GF-D8 (cell line): ENCODE results near the gene ITIH1.
A peak's percentile ranks its signal among the peaks of the same experiment; 100 is the strongest.

Experiments used
- DNase-seq: peaks from one replicate; lab custom pipeline; 2025; lab: John Stamatoyannopoulos, UW

ITIH1 gene

DNA sequence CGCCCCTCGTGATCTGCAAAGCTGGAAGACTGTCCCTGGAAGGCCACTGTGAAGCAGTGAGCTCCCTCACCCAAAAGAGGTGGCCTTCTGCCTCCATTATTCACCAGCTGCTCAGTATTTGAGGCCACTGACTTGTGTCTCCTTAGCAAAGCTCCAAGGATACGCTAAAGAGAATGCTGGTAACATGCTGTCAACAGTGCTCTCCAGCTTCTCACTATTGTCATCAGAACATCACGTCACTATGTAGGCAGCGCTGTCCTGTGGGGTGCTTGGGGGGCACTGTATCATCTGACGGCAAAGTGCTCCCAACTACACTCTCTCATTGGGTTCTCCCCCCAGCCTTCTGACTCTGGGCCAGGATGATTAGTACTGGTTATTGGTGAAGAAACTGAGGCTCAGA lies 38.8 kb downstream of the ITIH1 start:
- no peak for DNase-seq

DNA sequence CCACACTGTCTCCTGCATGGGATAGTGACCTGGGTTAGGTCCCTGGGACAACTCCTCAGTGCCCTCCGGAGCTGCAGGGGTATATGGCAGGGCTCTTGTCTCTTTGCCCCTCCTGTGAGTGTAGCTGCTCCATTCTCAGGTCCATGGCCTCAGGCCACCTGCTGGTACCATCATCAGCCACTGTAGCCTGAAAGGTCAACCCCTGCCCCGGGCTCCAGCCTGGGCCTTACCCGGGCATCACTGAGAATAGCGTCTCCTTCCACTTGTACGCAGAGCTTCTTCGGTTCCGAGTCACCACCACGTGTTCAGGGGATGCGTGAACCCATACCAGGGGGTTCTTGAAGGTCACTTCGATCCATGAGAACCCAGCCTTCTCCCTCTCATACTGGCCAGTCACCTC lies 39.3 kb downstream of the ITIH1 start:
- DNase-seq, result no peak

DNA sequence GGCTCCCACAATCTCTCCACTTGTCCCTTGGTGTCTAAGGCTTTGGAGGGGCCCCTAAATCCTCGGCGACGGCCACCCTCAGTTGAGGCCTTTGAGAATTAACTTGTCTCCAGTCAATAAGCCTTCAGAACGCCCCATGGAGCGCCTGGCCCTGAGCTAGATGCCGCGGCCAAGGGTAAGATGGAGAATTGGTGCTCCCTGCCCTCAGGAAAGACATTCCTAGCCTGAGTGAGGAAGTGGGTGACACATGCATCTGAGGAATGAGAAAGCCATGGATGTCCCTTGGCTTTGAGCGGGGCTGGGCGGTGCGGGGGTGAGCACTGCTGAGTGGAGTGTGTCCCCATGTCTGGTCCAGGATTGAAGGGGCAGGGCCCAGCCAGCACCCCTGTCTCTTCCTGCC lies 39.8 kb downstream of the ITIH1 start:
- DNase-seq, result no peak

DNA sequence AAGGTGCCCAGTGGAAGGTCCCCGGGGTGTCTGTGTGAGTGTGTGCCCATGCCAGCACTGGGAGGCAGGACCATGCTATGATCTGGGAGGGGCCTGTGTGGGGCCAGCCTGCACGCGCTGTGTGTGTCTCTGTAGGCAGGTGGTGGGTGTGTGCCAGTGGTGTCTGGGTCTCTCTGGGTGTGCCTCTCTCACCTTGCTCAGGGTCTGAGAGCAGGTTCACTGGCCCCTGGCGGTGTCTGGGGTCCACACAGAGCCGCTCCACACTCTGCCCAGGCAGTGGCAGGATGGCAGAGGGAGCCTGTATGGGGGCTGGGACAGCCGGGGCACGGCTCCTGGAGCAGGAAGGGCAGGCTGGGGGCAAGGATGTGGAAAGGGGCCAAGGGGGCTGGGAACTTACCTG lies 40.5 kb downstream of the ITIH1 start:
- no peak for DNase-seq

DNA sequence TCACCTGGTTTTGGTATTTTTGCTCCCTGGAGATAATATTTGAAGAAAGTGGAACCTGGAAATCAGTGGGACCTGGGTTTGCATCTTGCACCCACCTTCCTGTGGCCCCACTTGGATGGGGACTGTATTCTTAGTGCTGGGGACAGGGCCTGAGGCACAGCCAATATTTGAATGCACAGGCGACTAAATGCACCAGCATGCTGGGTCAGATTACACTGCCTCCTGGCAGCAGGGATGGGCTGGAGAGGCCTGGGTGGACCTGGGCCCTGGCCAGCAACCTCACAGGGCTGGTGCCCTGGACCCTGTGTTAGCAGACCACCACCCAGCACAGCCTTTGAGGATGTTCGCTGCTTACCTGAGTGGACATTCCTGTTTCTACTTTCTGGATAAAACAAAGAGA lies 42.5 kb downstream of the ITIH1 start:
- no peak for DNase-seq

DNA sequence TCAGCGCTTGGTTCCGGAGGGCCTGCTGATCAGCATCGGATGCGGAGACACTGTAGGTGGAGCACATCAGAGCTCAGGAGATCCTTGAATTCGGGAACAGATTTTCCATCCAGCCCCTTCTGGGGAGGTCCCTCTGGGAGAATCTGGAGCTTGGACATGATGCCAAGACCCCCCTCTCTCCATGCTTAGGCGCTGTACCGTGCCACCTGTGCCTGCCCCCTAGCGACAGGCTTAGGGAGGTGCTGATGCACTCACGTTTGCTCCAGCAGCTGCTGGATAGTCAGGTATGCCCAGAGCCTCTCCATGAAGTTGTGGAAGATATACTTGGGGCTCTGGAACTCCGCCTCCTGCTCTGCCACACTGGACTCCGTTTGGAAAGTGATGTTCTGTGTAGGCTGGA lies 43.3 kb downstream of the ITIH1 start:
- DNase-seq, result no peak

DNA sequence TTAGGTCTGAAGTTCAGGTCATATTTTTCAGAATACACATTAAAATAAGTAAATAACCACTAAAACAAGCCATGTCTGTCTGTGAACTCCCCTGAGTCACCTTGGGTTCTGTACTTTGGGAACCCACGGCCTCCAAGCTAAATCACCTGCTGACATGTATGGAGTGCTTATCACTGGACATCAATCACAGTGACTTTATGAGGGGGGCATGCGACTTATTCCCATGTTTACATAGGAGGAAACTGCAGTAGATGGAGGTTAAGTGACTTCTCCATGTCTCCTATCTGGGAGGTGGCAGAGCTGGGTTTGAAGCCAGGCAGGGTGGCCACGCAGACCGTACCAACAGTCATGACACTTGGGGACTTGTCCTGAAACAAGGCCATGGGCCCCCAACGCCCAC lies 45.0 kb downstream of the ITIH1 start:
- DNase-seq, result no peak

DNA sequence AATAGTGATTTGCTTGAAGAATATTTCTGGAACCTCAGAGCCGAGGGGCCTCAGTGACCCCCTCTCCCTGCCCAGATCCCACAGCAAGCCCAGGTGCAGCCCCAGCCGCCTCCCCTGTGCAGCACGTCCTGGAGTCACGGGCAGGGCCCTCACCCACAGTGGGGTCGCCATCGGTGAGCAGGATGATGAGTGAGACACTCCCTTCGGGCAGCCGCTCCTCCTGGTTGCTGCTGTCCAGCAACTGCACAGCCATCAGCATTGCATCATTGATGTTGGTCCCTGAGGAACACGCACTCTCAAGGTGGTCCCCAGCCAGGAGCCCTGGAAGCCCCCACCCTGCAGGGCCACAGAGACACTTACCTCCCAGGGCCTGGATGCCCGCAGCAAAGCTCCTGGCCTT lies 46.6 kb downstream of the ITIH1 start:
- DNase-seq, result no peak

DNA sequence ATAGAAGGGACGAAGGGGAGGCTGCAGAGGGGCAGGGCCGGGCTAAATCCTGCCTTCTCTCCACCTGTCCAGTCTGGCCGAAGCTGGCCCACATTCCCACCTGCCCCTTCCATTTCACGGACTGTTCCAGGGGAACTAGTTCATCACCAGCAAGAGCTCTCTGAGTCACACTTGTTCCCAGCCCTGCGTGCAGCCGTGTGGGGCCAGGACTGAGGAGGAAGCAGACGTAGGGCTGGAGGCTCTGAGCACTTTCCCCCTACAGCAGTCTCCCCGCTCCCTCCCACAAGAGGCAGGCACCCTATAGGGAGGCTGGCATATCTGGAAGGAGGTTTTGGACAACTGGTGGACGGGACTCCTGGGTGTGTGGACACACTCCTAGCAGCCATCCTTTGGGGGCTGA lies 50.0 kb downstream of the ITIH1 start:
- no peak for DNase-seq

DNA sequence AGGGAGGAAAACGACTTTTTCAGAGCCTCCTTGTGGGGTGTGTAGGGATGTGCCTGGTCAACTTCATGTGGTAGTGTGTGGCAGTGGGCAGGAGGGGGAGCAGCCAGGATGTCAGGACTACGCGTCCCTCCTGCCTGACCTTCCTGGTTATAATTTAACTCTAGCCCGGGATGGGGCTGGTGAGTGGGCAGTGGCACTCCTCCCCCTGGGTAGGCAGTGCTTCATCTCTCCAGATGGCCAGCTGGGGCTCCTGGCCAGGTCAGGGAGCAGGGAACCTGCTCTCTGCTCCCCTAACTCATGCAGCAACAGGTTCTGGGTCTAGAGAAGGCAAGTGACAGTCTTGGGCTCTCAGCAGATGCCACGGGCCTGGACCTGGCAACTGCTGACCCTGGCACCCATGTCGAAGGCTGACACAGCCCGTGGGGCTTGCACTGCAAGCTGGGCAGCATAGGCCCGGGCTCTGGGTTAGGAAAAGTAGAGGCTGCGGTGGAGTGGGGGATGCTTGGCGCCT lies 50.5 kb downstream of the ITIH1 start:
- no peak for DNase-seq

DNA sequence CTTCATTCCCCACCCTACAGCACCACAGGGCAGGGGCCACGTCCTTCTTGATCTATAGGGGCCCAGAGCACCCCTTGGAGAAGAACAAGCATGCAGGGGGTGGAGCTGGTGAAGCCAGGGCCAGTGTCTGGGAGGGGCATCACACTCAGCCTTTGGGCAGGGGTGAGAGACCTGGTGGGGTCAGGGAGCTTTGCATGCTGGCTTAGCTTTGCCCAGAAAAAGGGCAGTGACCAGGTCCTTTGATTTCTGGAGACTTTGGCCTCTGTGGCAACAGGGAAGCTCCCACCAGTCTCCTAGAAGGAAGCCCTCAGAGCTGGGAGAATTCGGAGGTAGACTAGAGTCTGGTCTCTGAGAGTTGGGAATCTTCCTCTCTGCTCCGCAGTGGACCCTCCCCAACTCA lies 52.1 kb downstream of the ITIH1 start:
- DNase-seq, result no peak

DNA sequence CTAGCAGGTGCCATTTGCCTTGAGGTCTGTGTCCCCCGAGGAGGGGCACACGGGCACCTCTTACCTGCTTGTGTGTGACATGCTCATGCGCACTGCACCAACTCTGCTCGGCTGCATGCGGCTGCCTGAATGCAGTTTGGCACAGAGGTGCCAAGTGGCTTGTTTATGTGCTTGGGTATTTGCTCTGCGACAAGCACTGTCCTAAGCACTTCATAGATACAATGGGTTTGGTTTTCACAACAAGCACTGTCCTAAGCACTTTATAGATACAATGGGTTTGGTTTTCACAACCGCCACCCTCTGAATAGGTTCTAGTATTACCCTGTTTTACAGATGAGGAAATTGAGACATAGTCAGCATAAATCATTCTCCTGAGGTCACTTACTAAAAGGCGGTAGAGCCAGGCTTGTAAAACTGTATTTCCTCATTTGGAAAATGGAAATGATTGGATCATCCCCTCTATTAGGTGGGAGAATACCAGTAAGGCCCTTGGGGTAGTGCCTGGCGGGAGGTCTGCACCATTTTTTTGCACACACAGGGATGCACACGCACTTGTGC lies 52.6 kb downstream of the ITIH1 start:
- peak; percentile 59 for DNase-seq

DNA sequence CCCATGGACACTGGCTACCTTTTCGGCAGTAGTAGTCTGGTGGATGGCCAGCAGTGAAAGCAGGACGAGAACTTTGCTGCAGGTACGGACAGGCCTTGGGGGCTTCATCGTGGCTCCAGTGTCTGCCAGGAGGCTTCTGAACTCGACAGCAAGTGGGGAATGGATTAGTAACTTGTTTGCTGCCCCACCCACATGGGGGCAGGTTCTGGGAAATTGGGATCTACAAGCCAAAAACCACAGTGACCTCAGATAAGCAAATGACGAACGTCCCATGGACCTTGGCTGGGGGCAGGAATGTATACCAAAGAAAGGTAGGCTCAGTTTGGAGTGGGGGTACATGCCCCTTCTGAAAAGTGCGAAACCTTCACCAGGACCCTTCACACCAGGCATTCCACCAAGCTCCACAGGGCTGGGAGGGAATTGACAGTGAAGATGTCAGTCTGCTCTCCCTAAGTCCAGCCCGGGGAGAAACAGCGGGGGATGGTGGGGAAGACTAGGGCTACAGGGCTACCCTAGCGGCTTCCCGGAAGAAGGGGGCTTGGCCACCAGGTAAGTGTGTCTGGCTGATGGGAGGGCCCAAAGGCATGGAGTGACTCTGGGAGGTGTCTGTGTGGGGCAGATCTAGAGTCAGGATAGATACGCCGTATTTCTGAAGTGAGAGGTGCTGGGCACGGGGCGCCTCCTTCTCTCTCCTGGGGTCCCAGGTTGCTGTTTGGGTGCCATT lies 53.3 kb downstream of the ITIH1 start, which contains the start of gene ITIH4:
TSS of gene ITIH4 (minus strand) at position 138 of the 724 bp plus-strand sequence. CDS start at position 108, 30 bp downstream.
- no peak for DNase-seq

DNA sequence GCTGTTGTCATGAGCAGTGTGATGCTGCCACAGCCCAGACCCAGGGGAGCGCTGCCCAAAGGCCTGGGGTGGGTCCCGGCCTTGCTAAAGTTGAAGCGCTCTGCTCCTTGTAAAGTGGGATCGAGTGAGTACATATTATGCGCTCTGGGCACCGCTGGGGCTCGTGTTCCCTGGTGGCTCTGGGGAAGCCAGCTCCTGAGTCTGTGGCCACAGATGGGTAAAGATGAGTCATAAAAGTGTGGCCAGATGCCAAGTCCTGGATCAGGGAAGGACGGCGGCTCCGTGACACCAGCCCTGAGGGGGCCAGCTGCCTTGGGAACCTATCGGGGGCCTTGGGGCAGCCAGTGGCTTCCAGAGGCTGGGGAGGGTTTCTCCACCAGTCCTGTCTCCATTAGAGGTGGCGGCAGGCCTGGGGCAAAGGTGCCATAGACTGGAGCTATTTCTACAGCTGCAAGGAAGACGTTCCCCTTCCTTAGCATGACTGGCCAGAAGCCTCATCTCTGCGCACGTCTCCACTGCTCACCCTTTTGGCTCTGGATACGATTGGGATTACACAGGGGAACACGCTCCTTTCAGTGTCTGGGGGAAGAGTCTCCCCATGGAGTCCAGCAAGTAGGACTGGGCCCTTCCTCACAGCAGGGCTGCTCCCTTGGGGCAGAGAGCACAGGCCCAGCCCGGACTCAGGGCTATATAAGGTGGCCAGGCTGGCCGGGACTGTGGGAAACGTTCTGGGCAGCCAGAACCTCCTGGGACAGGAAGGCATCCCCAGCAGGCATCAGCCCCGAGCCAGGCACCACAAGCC lies 54.3 kb downstream of the ITIH1 start:
- no peak for DNase-seq

DNA sequence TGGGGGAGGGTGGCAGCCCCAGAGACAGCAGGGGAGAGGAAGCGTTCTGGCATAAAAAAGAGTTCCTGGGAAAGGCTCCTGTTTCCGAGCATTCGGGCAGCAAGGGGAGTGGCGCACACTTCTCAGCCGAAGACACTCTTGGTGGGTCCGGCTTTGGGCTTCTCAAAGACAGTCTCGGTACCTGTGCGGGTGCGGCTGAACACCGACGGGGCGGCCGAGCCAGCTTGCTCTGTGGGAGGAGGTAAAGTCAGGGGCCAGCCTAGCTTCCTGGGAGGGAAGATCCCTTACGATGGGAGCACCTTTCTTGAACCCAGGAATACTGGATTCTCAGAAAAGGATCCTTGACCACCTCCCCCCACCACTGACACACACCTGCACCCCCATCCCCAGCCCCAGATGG lies 55.8 kb downstream of the ITIH1 start:
- DNase-seq, result no peak

DNA sequence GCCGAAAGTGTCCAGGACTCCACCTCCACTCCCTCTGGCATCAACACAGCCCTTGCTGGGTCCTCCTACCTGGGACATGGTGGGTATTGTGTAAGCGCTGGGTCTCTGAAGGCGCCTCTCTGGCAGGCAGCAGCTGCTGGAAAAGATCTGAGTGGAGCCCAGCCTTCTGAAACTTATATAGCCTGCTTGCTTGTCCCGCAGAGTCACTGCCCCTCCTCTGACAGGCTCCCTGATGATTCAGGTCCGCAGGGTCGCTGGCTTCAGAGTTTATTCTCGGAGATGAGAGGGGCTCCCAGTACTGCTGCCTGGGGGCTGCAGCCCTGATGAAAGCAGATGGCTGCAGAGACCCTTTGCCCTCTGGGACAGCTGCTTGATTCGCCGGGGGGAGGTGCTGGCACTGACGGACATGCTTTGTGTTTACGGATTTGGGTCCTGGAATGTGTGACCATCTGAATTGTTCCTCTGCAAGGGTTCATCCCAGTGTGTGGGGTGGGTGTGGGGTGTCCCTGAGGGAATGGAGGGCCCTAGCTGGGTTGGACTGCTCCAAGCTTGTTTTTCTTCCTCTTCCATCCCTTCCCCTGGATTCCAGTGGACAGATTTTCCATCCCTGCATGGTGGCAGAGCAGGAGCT lies 57.6 kb downstream of the ITIH1 start, which contains the start of gene MUSTN1:
TSS of gene MUSTN1 (minus strand) at position 149 of the 631 bp plus-strand sequence. CDS start at position 78, 71 bp downstream.
- no peak for DNase-seq

DNA sequence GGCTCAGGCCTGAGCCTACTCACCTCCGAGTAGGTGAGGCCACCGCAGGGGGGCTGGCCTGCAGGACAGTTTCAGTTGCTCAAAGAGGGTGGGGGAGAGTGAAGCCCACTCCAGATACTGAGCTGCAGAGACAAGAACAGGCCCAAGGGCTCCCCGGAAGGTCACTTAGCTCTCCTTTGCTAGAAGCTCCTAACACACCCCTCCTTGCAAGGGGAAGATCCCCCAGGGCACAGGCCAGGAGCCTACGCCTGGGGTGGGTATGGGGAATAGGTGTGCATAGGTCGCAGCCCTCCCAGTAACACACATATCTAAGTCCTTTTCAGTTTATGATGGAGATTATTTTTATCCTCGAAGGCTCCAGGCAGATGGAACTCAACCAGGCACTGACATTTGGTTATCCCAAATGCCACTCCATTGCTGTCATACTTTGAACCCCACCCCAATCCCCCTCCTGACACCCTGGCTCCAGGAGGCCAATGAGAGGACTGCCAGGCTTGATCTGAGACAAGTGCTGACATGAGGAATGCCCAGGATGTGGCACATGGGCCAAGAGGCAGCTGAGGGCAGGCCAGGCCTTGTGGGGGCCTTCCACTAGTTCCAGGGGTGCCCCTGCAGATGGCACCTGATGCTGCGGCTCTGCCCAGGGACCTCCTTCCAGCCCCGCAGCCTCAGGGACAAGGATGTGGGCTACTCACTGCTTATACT lies 58.5 kb downstream of the ITIH1 start:
- DNase-seq, result no peak

DNA sequence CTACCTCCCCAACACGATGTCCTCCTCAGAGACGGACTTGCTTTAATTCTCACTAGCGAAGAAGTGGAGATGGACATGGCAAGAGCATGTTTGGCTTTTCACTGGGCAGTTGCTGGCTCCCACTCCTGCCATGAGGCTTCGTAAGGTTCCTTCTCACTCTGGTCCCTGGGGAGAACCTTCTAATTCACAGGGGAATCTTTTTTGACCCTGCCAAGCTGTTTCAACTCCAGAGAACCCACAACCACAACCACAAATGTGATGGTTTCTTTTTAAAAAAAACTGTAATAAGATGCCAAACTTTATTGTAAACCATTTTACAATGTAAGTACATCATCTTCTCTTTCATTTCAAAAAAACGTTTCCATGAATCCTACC lies 59.1 kb downstream of the ITIH1 start:
- DNase-seq, result no peak

DNA sequence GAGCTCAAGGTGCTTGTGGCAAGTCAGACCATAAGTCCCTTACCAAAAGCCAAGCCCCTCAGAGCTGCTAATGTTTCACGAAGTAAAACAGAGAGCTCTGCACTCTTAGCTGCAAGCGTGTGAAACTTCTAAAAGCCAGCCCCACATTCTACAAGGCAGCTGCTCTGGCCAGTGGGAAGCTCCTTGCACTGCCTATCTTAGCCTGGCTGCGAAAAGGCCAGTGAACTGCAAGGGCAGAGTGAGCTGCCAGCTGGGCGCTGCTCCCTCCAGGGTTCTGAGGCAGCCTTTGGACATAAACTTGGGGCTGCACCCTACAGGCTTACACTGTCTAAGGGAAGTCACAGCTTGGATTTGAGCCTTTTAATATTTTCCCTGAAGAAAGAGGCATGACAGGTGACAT lies 59.6 kb downstream of the ITIH1 start:
- no peak for DNase-seq

DNA sequence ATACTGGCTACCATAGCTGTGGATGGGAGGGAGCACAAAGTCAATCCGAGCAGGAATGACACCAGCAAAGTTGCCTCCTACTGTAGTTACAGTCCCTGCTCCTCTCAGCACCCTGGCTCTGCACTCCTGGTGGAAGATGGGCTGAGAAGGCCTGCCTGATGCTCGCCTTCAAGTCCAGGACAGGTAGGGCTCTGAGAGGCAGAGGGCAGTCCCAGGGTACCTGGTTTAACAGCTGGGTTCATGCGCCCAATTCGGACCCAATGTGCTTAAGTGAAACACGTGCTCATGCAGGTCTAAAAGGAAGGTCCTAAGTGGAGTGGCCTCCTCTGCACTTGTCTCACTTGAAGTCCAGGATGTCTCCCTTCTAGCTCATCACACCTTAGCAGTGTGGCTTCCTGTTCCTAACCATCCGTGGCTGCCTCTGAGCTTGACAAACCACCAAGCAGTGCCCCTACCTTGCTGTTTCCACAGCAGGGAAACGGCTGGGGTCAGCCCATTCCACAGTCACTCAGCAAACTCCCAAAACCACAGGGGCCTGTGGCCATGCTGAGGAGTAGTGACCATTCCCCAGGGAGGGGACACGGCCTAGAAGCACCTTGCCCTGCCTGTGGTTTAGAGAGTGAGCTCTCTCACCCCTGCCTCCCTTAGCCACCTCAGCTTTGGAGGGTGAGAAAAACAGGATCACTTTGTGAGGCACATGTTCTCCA lies 61.3 kb downstream of the ITIH1 start:
- no peak for DNase-seq

DNA sequence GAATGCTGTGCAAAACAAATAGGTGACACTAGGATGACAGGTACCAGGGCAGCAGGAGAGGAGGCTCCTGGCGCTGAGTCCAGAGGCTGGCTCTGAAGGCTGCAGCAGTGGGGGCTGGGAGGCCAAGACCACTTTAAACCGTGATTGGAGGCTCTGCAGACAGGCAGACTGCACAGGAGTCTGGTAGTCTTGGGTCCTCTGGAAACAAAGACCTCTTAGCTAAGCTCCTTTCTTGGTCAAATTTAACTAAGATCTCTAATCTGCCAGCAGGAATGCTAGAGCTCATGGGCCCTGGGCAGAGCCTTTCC lies 61.8 kb downstream of the ITIH1 start:
- DNase-seq, result no peak
